Smooth muscle cell (in vitro differentiated cells): ENCODE measurements around the gene CENPP. TPM values are rescaled to one million over a fixed set of nuclear protein-coding genes. Genes with fewer than 3 reads are reported as not detected.

Experiments used
- DNase-seq: peaks from one replicate; lab custom pipeline; 2025; ENCODE audit not compliant: unreplicated experiment; lab: John Stamatoyannopoulos, UW
- H2AFZ ChIP-seq: fragments of 200-600 bp; sonication (generic); 2 replicates; pipeline ENCODE4 v1.6.0; 2016; ENCODE audit warnings: antibody characterized with exemption, low read depth, mild to moderate bottlenecking
- H3F3A ChIP-seq: fragments of 200-600 bp; sonication (generic); 2 replicates; pipeline ENCODE4 v1.6.0; 2017; ENCODE audit warnings: antibody characterized with exemption, low read depth
- H3K27ac ChIP-seq: fragments of 200-600 bp; sonication (generic); 2 replicates; pipeline ENCODE4 v1.5.1; 2016; ENCODE audit warnings: low read depth, mild to moderate bottlenecking
- H3K27me3 ChIP-seq: fragments of 200-600 bp; sonication (generic); 2 replicates; pipeline ENCODE4 v1.6.1; 2016; ENCODE audit warnings: low read depth, mild to moderate bottlenecking
- H3K36me3 ChIP-seq: fragments of 200-600 bp; sonication (generic); 2 replicates; pipeline ENCODE4 v1.5.1; 2016; ENCODE audit warnings: low read depth
- H3K4me1 ChIP-seq: fragments of 200-600 bp; sonication (generic); 2 replicates; pipeline ENCODE4 v1.5.1; 2016; ENCODE audit warnings: low read depth
- H3K4me2 ChIP-seq: fragments of 200-600 bp; sonication (generic); 2 replicates; pipeline ENCODE4 v1.6.0; 2016; ENCODE audit warnings: mild to moderate bottlenecking
- H3K4me3 ChIP-seq: fragments of 200-600 bp; sonication (generic); 2 replicates; pipeline ENCODE4 v1.5.1; 2016; ENCODE audit warnings: mild to moderate bottlenecking
- H3K79me2 ChIP-seq: fragments of 200-600 bp; sonication (generic); 2 replicates; pipeline ENCODE4 v1.6.0; 2016; ENCODE audit warnings: low read depth, mild to moderate bottlenecking
- H3K9ac ChIP-seq: fragments of 200-600 bp; sonication (generic); 2 replicates; pipeline ENCODE4 v1.6.0; 2016; ENCODE audit warnings: low read depth
- H3K9me3 ChIP-seq: fragments of 200-600 bp; sonication (generic); replicated peaks from 2 replicates; pipeline ENCODE4 v1.5.1; 2016; ENCODE audit warnings: low read depth
- H4K20me1 ChIP-seq: fragments of 200-600 bp; sonication (generic); 2 replicates; pipeline ENCODE4 v1.6.0; 2016; ENCODE audit warnings: low read depth
- WGBS: methylation state at CpG from one replicate; pipeline ENCODE4 v1.1.7; 2016; ENCODE audit warnings: low lambda C conversion rate; 5-methylcytosine and 5-hydroxymethylcytosine counted together
- polyA plus RNA-seq: library from polyadenylated mRNA; unstranded; fragments of >200 nt; fragmentation: Nextera tagmentation; extraction: Ambion mirVana; gene quantifications from 2 replicates; pipeline ENCODE4 v1.2.1, GENCODE V29; 2016
- total RNA-seq: library from RNA; depleted of rRNA; stranded (reverse); fragments of >200 nt; gene quantifications from 2 replicates; pipeline ENCODE4 v1.2.3, GENCODE V29; 2014
- TF ChIP-seq, protein P1 (sequence below): fragments of 200-600 bp; sonication (generic); IDR thresholded peaks from 2 replicates; pipeline ENCODE4 v1.5.1; 2017; ENCODE audit warnings: borderline replicate concordance, mild to moderate bottlenecking, antibody characterized with exemption; ENCODE audit not compliant: insufficient read depth, poor library complexity, severe bottlenecking

CENPP gene
- total and polyA plus RNA-seq, 2 experiments from 2014 or later: 4.2 to 17.5 TPM

DNA sequence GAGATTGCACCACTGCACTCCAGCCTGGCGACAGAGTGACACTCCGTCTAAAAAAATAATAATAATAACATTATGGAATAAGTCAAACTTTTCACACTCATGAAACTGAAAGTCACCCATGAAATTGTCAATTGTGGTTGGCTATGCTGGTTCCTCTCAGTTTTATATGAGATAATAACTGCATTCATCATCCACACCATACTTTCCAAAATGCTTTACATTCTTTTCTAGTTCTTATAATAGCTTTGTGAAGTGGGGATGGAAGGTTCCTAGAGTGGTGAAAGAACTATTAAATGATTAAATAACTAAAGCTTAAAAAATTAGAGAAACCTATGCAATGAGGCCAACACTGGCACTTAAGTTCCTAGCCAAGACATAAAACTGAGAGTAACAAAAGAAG lies 169.1 kb downstream of the CENPP start:
- Histone ChIP-seq H3K4me2 (peak overlapping the region; percentile 21), H3K36me3 (no peaks in the 10 kb centered on the region), H3K9me3 (no peaks in the 10 kb centered on the region), H3K27me3 (no peaks in the 10 kb centered on the region), H4K20me1 (no peaks in the 10 kb centered on the region), H3K4me1 (peaks cover 30% of the 10 kb centered on the region), H3K9ac (no peak overlapping the region), H3F3A (peaks cover 16% of the 10 kb centered on the region), H2AFZ (no peak overlapping the region), H3K27ac (peak overlapping the region; percentile 71), H3K4me3 (no peak overlapping the region), H3K79me2 (no peaks in the 10 kb centered on the region)
- TF ChIP-seq, protein P1, sequence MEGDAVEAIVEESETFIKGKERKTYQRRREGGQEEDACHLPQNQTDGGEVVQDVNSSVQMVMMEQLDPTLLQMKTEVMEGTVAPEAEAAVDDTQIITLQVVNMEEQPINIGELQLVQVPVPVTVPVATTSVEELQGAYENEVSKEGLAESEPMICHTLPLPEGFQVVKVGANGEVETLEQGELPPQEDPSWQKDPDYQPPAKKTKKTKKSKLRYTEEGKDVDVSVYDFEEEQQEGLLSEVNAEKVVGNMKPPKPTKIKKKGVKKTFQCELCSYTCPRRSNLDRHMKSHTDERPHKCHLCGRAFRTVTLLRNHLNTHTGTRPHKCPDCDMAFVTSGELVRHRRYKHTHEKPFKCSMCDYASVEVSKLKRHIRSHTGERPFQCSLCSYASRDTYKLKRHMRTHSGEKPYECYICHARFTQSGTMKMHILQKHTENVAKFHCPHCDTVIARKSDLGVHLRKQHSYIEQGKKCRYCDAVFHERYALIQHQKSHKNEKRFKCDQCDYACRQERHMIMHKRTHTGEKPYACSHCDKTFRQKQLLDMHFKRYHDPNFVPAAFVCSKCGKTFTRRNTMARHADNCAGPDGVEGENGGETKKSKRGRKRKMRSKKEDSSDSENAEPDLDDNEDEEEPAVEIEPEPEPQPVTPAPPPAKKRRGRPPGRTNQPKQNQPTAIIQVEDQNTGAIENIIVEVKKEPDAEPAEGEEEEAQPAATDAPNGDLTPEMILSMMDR: no peak
- WGBS: 93% methylated on average over 2 of the region's 2 CpGs
- no peak for DNase-seq

DNA sequence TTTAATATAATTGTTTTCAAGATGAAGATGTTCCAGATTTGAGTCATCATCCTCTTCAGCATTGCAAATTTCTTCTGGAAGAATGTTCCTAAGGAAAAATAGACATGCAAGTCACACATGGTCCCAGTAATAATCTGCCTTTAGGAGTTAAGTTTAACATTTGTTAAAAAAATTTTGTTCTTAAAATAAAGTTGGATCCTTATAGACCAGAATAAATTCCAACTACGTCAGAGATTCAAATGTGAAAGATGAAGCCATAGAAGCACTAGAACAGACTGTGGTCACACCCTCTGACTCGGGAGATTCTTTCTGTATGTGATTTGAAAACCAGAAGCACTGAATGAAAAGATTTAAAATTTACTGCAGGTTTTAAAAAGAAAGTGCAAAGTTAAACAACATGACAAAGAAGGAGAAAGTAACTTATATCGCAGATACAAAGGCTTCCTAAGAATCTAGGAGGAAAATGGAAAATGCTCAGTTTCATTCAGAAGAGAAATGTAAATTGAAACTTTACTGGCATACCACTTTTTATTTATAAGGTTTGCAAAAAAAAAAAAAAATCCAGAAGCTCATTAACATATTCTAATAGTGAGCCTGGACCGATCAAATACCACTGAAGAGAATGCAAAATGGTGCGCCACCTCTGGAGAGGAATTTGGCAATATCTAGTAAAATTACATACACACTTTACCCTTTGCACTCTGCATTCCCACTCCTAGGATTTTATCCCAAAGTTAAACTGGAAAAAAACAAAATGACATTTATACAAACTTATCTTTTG lies 170.8 kb downstream of the CENPP start:
- no peaks in the 10 kb centered on the region for H3K27me3 ChIP-seq
- no peaks in the 10 kb centered on the region for H3K79me2 ChIP-seq
- H3K36me3 ChIP-seq: no peaks in the 10 kb centered on the region
- H3F3A ChIP-seq: peaks cover 11% of the 10 kb centered on the region
- TF ChIP-seq, protein P1: no peak
- no peak for DNase-seq
- no peak overlapping the region for H2AFZ ChIP-seq
- no peak overlapping the region for H3K4me2 ChIP-seq
- 75% methylated on average over 5 of the region's 5 CpGs for WGBS
- peaks cover 30% of the 10 kb centered on the region for H3K4me1 ChIP-seq
- no peaks in the 10 kb centered on the region for H3K9me3 ChIP-seq
- no peak overlapping the region for H3K9ac ChIP-seq
- H3K27ac ChIP-seq: peak overlapping the region; percentile 49
- H4K20me1 ChIP-seq: no peaks in the 10 kb centered on the region
- no peak overlapping the region for H3K4me3 ChIP-seq

DNA sequence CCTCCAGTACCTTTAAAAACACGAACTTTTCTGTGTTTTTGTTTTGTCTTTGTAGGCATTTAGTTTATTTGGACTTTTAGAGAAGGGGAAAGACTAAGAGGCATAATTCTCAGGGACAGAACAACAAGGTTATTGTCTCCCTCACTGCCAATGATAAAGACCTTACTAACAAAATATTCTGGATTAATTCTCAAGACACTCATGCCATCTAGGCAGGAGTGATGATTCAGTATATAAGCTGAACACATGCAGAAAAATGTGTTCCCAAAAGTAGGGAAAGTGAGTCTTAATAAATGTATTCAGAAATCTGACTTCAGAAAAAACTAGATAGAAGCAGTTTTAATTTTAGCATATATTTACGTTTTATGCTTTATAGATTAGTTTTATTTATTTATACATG lies 173.9 kb downstream of the CENPP start:
- Histone ChIP-seq H3K4me1 (peaks cover 9% of the 10 kb centered on the region), H3K4me2 (no peak overlapping the region), H3K79me2 (no peaks in the 10 kb centered on the region), H3K9me3 (no peaks in the 10 kb centered on the region), H4K20me1 (no peaks in the 10 kb centered on the region), H3K4me3 (no peak overlapping the region), H2AFZ (no peak overlapping the region), H3F3A (no peaks in the 10 kb centered on the region), H3K27me3 (no peaks in the 10 kb centered on the region), H3K27ac (no peak overlapping the region), H3K36me3 (no peaks in the 10 kb centered on the region), H3K9ac (no peak overlapping the region)
- WGBS: 75% methylated on average over 2 of the region's 2 CpGs
- TF ChIP-seq, protein P1: no peak
- DNase-seq: no peak

DNA sequence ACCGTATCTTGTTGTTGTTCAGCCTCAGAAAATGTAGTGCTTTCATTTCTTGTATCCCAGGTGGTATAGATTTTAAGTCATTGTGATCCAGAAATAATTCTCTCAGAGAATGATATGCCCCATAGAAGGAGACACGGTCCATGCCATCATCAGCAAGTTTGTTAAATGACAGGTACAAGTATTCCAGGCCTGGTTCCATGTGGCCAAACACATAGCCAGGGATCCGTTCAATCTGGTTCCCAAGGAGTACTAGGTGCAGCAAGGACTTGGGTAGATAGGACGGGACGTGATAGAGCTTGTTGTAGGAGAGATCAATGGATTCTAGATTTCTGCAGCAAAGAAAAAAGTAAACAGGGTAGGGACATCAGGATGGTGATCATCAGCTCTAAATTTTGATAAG lies 175.0 kb downstream of the CENPP start:
- Histone ChIP-seq H3K4me1 (peaks cover 9% of the 10 kb centered on the region), H3K79me2 (no peaks in the 10 kb centered on the region), H3K27me3 (no peaks in the 10 kb centered on the region), H3K9me3 (no peaks in the 10 kb centered on the region), H3K36me3 (no peaks in the 10 kb centered on the region), H2AFZ (no peak overlapping the region), H3K9ac (no peak overlapping the region), H3K4me3 (no peak overlapping the region), H3K4me2 (no peak overlapping the region), H3K27ac (no peak overlapping the region), H3F3A (peaks cover under 1% of the 10 kb centered on the region), H4K20me1 (no peaks in the 10 kb centered on the region)
- no peak for DNase-seq
- TF ChIP-seq, protein P1: no peak
- 99% methylated on average over 5 of the region's 5 CpGs for WGBS
